GM12865 (cell line): ENCODE data around the gene C2orf74.
"Not testable (repeated sequence)": the region's sequence is repeated elsewhere in the genome, so short reads cannot be mapped to it uniquely, and the experiment has no call there.

Source experiments
- DNase-seq: peaks from one replicate; pipeline ENCODE4 v3.0.0; 2010; ENCODE audit warnings: low read depth
- H3K4me3 ChIP-seq: 2 replicates; pipeline ENCODE4 v1.5.1; 2011; ENCODE audit warnings: mild to moderate bottlenecking, low read depth, low read length, control low read depth
- TF ChIP-seq, protein P1 (sequence below): IDR thresholded peaks from 2 replicates; pipeline ENCODE4 v1.5.1; 2011; ENCODE audit warnings: low read length, control low read depth, low read depth, inconsistent platforms; ENCODE audit not compliant: insufficient read depth; ENCODE audit errors: missing control alignments

The C2orf74 gene

DNA sequence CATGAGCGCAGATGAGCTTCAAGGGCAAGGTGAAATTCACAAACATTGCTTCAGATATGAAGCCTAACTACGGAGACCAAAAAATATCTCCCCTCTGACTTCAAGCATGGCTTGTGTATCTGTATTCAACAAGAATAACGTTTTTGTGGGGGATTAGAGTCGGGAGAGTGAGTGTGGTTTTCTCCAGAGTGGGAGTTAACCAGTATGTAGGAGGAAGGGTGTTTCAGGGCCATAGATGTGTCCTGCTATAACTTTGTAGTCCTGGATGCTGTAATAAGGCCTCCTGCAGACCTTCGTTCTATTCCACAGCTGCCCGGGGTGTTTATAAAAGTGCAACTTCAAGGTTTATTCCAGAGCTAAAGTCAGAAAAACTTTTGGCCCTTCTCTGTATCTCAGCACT is 12.9 kb upstream of the C2orf74 start:
- no peak overlapping the region for H3K4me3 ChIP-seq
- TF ChIP-seq, protein P1, sequence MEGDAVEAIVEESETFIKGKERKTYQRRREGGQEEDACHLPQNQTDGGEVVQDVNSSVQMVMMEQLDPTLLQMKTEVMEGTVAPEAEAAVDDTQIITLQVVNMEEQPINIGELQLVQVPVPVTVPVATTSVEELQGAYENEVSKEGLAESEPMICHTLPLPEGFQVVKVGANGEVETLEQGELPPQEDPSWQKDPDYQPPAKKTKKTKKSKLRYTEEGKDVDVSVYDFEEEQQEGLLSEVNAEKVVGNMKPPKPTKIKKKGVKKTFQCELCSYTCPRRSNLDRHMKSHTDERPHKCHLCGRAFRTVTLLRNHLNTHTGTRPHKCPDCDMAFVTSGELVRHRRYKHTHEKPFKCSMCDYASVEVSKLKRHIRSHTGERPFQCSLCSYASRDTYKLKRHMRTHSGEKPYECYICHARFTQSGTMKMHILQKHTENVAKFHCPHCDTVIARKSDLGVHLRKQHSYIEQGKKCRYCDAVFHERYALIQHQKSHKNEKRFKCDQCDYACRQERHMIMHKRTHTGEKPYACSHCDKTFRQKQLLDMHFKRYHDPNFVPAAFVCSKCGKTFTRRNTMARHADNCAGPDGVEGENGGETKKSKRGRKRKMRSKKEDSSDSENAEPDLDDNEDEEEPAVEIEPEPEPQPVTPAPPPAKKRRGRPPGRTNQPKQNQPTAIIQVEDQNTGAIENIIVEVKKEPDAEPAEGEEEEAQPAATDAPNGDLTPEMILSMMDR = no peak
- DNase-seq = no peak

DNA sequence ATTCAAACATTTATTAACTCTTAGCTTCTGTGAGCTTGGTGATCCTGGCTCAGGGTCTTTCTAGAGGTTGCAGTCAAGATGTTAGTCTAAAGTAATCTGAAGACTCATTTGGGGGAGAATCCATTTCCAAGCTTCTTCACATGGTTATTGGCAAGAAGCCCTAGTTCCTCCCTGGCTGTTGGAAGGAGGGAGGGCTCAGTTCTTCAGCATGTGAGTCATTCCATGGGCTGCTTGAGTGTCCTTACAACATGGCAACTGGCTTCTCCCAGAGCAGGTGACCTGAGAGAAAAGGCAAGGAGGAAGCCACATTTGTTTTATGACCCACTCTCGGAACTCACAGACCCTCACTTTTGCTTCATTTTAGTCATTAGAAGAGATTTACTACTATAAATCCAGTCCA is 10.6 kb upstream of the C2orf74 start:
- no peak for DNase-seq
- no peak overlapping the region for H3K4me3 ChIP-seq
- TF ChIP-seq, protein P1 = no peak

DNA sequence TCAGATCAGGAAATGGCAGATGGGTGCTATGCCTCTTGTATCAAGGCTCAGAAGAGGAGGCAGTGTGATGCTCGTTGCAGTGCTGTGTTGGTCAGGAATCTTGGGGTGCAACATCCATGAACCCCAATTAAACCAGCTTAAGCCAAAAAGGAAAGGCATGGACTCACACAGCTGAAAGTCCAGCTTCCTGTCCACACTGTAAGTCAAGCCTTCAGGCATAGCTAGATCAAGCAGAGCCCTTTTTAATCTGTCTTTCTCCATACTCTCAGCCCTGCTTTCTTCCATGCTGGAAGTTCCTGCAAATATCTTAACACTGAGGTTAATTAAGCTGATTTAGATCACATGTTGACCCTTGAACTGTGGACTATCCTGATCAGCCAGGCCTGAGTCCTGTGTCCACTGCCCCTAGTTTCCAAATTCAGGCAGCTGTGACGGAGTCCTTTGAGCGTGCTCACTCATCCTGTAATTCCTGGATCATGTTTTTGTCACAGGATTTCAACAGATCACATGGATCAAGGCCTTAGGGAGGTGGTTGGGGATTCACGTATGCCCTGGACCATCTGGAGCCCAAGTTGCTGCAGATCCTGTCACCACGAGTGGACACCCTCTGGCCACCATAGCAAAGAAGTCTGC is 4.5 kb upstream of the C2orf74 start:
- TF ChIP-seq, protein P1 = no peak
- H3K4me3 ChIP-seq = no peak overlapping the region
- no peak for DNase-seq

DNA sequence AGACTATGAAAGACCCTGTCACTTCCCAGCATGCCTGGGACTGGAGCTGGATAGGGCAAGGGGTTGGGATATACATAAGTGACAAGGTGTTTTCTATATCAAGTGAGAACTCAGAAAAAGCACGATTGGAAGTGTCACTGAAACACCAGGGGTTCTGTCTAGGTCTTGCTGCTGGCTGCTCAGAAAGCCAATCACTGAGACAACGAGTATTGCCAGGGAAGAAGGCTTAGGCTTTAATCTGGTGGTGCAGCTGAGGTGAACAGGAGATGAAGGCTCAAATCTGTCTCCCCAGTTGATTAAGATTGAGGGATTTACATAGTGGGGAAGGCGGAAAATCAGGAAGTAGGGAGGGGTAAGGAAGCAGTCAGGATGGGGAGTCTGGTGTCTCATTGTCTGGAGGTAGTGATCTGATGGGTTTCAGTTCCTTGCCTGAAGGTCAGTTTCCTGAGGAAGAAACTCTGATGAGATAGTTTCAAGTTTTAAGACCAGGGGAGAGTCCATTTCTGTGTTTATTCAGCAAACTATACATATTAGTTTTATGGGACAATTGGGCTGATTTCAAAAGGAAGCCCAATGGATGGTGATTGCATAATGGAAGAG is 3.5 kb upstream of the C2orf74 start:
- H3K4me3 ChIP-seq = no peak overlapping the region
- TF ChIP-seq, protein P1 = no peak
- no peak for DNase-seq

- no peak overlapping the region for H3K4me3 ChIP-seq
- DNase-seq = no peak
- TF ChIP-seq, protein P1 = no peak
Measured at GRCh38 chr2:61162721-61163120, 733 bp downstream of the C2orf74 start.

- H3K4me3 ChIP-seq, DNase-seq: not testable (repeated sequence)
Measured at GRCh38 chr2:61165082-61165481, 3.1 kb downstream of the C2orf74 start.

GRCh38 chr2:61165946-61166345 is 4.0 kb downstream of the C2orf74 start:
- no peak overlapping the region for H3K4me3 ChIP-seq
- no peak for DNase-seq
- TF ChIP-seq, protein P1 = no peak
